ENCODE data around the gene KLHL42.
"Not testable (repeated sequence)": the region's sequence is repeated elsewhere in the genome, so short reads cannot be mapped to it uniquely, and the experiment has no call there.

KLHL42 gene

DNA sequence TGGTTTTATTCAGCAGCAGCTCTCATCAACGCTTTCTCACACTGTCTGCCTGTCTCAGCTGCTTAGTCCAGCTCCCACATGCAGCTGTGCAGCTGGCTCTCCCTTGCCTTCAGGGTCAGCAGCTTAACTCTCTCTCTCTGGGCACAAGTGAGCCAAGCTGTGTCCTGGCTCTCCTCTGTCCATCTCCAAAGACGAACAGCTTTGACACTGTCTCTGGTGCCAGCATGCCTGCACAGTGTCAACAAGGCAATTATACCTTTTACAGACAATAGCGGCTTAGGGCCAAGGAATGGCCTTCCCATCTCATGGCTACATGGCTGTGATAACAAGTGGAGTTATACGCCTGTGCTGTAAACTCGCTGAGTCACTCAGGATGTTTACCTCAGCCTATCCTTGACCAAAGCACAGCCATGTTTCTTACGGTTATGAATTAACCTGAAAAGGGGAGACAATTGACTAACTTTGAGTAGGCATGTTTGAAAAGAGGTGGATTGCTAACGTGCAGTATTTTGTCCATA is 38.4 kb downstream of the KLHL42 start:
- DNase-seq, result no peak

DNA sequence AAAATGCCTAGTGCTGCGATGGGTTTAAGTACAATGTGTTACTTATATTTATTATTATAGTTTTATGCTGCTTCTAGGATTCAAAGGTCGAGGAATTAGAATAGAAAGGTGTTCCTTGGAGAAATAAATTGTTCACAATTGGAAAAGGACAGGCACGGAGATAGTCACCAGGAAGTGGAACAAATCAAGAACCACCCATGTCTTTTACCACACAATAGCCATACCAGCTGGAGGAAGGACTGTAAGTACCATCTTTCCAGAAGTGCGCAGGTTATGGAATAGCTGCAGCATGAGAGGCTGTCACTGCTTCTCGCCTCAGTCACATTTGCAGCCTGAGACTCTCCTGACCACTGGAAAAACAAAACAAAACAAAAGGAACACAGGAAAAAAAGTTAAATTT is 40.5 kb downstream of the KLHL42 start:
- DNase-seq, result no peak

DNA sequence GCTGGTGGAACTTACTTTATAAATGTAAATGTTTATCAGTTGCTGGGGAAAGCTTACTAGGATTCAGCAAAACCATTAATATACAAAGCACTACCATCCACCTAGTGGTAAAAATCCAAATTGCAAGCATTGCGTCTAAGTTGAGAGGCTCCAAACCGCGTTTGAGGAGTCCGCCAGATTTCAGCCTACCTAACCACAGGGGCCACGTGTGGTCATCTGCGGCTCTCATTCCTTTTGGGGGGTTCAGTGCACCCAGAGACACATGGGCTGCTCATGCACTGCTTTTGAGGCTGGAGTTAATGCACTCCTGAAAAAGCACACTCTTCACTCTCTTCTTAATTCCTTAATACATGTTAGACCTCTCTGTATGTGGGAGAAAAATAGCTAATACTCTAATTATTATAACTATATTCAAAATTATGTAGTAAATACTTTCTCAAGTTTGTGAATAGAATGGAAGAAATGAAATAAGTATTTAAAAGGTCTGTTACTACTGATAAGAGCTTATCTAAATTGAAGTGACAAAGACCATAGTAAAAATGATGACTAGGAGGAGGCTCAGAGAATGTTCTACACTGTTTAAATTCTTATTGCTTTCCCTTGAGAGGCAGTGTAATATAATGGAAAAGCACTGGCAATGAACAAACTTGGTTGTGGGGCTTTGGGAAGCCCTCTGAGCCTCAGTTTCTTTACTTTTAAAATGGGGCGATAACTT is 41.4 kb downstream of the KLHL42 start:
- peak; percentile 29 for DNase-seq

DNA sequence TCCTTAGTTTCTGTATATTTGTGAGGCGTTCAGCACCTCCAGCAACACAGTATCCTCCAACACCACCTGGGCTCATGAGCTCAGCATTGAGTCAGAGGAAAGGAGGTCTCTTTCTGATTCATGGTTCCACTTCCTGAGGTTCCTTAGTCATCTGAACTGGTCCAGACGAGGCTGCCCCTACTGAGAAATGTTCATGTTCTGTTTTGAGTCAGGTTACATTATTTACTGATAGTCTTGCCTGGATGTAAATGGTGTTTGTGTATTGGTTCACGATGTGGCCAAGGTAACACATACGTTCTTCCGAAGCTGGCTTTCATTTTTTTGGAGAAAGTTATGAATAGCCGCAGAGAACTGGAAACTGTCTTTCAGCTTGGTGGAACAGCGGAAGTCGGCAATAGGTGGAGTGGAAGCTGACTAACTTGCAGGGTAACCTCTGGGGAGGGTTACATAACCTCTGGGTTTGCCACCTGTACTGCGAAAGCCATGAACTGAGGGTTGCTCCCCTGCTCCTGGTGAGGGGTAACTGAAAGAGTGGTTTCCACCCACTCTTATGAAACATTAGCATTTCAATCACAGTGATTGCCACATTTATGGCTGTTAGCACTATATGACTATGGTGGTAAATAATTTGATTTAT is 42.2 kb downstream of the KLHL42 start:
- DNase-seq, result peak; percentile 77

DNA sequence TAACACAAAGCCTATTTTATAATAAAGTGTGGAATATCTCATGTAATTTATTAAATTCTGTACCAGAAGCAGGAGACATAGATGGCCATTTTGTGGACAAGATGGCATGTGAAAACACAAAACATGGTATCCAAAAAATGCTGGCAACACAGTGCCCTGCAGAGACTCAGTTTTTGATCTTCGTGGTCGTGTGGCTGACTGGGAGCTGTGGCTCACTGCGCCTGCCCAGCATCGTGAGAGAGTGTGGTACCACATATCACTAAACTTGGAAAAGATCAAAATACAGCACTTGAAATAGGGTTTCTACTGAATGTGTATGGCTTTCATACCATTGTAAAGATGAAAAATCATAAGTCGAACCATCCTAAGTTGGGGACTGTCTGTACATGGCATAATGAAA is 43.0 kb downstream of the KLHL42 start:
- DNase-seq, result peak; percentile 13

DNA sequence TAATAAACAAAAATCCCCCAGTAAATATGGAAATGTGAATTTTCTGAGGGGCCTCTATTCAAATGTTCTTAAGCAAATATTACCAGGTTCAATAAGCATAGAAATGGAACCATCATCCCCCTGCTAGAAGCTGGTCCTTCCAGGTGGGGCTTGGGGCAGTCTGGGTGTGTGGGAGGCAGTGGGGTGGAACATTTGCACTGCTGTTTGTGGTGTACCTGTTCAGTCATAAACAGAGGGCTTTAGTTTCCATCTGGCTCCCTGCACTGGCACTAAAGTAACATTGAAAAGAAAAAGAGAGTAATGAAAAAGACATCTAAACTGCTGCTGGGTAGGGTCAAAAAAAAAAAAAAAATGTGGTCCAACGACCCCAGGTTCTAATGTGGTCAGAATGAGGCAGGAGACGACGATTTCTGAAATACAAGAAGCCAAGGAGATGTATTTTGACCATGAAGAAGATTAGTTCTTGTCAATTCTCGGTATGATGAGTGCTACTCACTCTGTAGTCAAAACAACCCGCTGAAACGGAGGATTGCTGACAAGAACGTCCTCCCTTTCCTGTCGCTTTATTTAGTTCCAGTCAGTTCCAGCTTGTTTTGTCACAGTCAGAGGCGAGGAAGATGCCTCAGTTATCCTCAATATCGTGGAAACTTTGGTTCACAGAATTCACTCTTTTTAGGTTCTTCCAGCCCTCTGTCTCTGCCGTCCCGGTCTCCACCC is 44.3 kb downstream of the KLHL42 start:
- DNase-seq, result peak; percentile 35

DNA sequence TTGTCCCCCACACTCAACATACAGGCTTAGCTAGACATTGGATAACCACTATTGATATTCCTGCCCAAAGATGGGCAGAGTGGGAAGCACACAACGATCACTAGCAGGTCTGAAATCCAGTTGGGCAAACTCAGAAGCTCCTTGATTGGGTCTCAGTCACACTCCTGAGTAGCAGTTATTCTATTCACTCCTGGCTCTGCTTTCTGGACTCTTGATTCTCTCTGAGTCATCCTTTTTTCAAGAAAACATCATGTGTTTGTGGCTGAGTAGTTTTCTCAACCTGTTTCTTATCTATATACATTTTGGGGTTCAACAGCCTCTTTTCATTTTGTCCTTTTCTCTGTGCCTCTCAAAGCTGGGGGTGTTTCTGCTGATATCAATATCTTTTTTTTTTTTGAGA is 46.0 kb downstream of the KLHL42 start:
- DNase-seq, result no peak

DNA sequence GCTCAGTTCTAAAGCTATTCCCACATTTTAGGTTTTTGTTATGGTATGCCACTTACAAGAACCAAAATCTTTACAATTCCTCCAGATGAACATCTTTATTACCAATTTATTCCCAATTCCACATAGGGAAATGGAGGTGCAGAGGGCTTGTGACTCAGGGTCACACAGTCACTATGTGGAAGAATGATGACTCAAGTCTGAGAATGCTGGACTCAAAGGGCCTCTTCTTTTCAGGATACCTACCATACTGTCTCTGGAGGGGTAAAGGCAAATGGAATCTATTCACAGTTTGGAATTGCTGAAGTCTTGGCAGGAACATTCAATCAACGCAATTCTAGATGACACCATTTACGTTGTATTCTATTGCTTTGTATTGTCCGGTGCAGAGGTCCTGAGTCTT is 48.2 kb downstream of the KLHL42 start:
- no peak for DNase-seq

DNA sequence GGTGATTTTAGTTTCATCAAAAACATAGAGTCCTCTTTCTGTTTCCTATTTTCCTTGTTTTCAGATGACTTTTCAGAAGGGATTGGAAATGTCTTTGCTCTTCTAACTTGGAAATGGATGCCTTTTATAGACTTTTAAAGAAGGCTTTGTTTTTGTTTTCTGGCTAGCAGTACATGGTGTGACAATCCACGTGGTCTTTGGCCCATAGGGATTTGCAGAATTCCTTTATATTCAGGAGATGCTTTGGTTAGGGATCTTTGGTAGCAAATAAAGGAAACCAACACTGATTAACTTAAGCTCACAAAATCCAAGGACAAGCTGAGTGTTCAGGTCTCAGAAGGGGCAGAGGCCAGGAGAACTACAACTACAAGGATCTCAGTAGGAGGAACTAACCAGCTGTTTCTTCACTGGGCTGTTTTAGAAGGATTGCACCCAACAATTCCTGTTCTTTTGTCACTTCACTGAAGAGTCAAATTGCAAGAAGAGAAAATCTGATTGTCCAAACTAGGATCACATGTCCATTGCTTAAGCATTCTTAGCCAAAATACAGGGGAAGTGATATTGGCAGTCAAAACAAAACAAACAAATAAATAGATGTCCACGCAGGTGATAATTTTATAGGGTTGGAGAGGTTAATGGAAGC is 58.6 kb downstream of the KLHL42 start:
- DNase-seq, result no peak

DNA sequence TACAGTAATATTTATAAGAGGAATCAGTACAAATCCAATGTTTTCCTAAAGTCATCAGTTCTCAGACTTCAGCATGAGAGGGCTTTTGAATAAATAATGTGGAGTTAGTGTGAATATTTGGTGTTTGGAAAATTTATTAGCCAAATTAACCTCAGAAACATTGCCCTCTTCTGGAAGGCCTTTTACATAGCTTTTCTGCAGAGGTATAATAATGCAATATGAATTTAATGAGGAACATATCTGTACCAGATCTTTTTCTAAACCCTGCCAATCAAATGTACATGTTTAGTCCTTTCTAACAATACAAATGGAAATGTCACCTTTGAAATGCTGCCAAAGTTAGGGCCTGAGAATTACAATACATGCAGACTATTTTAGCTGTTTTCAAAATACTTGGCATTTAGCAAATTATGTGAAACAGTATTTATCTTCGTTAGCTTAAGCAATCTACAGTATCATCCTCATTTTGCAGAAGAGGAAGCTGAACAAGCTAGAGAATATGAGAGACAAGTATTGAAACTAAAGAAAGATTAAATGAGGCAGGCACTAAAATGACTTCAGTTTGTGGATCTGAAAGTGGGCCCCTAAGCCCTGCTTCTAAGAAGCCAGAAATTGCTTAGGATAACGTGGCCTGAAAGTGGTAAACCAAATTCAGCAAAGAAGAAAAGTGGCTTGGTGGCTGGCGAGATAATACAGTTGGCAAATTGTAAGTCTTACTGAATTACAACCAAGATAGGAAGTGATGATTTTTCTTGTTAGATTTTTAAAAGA is 60.4 kb downstream of the KLHL42 start:
- no peak for DNase-seq

DNA sequence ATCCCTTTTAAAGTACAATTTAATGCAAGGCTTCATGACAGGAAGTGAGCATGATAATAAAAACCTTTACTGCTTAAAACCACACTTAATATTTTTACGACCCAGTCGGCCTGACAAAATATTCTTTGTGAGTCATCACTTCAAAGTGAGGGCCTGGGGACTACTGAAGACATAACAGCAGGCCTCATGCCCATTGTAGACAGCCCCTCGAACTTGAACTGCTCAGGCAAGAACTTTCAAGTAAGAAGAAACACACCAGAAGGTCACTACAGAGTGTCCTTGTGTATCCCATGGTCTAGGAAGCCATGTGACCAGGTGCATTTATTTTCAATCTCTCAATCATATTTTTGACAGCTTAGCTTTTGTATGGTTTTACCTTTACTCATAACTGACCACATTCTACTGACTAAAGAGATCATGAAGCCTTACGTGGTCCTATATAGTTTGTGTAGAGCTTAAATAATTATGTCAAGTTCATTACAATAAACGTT is 61.4 kb downstream of the KLHL42 start:
- no peak for DNase-seq

DNA sequence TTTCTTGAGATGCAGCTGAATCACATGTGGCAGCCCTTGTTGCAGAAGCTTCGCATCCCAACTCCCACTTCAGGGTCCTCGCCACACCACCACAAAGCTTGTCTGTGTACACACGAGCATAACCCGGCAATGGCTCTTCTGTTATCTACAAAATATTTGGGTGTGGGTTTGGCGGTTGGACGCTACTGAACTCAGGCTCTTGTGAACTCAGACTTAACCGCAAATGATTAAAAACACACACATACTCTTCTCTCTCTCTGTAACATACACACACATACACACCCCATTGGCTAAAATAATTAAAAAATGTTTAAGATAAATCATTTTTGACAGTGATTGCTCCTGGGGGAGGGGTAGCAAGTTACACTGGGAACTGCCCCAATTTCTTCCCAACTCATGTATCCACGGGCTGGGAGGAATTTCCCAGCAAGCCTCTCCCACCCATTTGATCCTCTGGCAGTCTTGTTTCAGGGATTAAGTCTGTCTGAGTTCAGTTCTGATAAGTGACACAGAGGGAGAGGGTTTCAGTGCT is 63.7 kb downstream of the KLHL42 start:
- DNase-seq, result no peak

DNA sequence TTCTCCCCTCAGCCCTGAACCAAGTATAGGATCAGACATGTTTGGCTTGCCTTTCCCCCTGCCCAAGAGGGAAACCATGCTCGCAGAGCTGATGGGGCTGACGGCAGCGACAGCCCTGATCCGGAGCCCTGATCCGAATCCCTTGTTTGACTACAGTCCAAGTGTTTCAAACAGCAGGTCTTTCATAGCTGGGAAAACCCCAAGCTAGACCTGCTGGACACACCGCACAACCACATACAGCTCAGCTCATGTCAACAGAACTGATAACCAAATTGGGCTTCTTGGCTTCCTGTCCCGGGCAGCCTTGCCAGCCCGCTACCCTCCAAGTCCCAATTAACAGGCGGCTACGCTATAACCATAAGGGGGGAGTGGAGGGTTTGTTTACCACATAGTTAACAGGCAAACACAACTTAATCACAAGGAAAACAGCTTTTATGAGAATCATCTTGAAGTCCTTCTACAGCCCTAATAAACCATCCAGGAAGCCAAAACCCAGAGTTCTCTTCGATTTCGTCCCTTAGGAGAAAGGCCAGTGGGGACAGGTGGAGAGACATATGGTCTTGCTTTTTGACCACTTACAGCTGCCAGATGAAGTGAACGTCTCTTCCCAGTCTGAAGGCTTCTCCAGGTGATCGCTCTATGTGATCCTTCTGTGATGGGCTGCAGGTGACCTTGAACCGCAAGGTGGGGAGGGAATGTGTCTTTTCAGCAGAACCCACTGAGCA is 64.5 kb downstream of the KLHL42 start:
- DNase-seq, result no peak

DNA sequence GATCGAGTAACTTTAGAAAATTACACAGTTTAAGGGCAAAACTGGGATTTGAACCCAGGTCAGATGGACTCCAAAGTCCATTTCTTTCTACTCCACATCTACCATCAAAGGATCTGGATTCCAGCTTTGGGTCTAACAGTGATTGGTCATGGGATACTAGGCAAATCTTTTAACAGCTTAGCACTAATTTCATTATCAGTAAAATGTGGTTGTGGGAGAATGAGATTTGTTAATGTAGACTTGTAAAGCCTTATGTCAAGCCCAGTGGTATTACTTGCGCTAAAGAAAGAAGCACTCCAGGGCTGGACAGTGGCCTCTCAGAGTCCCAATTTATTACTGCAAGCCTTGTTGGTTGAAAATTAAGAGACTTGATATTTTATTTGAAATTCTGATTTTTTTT is 65.2 kb downstream of the KLHL42 start:
- no peak for DNase-seq

DNA sequence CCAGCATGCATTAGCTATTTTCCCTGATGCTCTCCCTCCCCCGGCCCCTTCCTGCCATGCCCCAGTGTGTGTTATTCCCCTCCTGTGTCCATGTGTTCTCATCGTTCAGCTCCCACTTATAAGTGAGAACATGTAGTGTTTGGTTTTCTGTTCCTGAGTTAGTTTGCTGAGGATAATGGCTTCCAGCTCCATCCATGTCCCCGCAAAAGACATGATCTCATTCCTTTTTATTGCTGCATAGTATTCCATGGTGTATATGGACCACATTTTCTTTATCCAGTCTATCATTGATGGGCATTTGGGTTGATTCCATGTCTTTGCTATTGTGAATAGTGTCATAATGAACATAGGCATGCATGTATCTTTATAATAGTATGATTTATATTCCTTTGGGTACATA is 65.7 kb downstream of the KLHL42 start:
- not testable (repeated sequence) for DNase-seq

DNA sequence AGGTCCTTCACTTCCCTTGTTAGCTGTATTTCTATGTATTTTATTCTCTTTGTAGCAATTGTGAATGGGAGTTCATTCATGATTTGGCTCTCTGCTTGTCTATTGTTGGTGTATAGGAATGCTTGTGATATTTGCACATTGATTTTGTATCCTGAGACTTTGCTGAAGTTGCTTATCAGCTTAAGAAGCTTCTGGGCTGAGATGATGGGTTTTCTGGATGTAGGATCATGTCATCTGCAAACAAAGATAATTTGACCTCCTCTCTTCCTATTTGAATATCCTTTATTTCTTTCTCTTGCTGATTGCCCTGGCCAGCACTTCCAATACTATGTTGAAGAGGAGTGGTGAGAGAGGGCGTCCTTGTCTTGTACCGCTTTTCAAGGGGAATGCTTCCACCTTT is 67.3 kb downstream of the KLHL42 start:
- not testable (repeated sequence) for DNase-seq

DNA sequence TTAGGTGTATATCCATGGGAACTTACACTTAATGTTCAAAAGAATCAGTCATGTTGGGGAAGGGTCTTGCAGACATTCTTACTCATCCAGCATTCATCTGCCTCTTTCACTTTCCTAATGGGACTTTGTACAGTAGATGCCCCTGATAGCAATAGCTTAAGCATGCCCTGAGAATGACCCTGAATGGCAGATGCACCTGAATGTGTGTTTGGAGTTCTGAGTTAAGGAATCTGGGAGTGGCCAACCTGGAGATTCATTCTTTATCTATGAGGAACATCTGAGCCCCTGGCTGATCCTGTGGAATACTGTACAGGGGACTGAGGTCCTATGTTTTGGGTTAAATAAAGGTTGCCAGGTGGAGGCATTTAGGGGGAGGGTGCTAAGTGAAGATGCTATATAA is 71.3 kb downstream of the KLHL42 start:
- DNase-seq, result no peak

DNA sequence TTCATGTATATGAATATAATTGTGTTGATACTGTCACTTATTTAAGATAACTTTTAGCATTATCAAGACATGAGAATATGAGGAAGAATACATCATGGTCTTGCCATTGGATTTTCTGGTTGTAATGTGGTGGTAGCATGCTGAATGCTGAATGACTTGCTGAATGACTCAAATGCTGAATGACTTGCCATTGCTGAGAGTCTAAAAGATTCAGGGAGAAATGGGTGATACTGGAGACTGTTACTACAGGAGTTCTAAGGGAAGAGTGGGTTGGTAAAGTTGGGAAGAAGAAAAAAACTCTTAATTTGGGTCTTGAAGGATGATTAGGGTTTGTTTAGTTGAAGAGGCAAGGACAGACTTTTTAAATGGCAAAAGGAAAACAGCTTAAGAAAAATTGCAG is 72.1 kb downstream of the KLHL42 start:
- no peak for DNase-seq
